GM18909 (cell line): ENCODE data around the gene PPP1R2.

Experiments
- ATAC-seq: cut with Tn5 transposase; IDR thresholded peaks from one replicate; pipeline ENCODE4 v1.9.1; 2021; ENCODE audit warnings: mild to moderate bottlenecking; ENCODE audit not compliant: unreplicated experiment, poor library complexity

Gene PPP1R2

GRCh38 chr3:195466251-195466650, 76.9 kb downstream of the PPP1R2 start:
- no peak for ATAC-seq
